OCI-LY3 (cell line): ENCODE measurements around the gene CP.

Experiments used
- EZH2phosphoT487 ChIP-seq: fragments of 200-600 bp; shearing (Covaris generic); IDR thresholded peaks from 2 replicates; pipeline ENCODE4 v1.6.1; 2018; ENCODE audit warnings: antibody characterized with exemption, mixed run types, low read depth
- TF ChIP-seq, protein P1 (sequence below): fragments of 200-600, 300-600 bp; sonication (generic); IDR thresholded peaks from 2 replicates; pipeline ENCODE4 v1.5.1; 2014; ENCODE audit warnings: antibody characterized with exemption, low read length, low read depth

DNA sequence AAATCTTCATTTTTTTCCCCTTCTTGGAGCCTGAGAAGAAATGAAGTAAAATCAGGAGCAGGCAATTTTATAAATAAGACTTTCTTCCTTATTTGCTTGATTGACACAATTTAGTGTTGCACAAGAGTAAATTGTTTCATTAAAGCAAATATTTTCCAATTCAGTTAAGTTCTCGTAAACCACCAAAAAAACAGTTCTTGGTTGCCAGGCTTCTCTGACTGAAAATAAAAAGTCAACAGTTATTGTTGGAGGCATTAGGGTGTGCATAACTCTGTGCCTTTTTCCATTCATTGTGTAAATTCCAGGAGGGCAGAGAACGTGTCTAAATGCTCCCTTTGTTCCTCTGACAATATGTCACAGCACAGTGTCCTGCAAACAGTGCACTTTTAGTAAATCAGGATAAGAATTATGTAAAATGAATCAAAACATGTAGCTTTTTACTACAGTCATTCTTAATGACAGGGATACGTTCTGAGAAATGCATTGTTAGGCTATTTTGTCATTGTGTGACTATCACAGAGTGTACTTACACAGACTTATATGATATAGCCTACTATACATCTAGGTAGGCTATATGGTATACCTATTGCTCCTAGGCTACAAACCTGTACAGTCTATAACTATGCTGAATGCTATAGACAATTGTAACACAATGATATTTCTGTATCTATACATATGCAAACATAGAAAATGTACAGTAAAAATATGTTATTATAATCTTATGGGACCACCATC, at the start of gene CP:
- TF ChIP-seq, protein P1, sequence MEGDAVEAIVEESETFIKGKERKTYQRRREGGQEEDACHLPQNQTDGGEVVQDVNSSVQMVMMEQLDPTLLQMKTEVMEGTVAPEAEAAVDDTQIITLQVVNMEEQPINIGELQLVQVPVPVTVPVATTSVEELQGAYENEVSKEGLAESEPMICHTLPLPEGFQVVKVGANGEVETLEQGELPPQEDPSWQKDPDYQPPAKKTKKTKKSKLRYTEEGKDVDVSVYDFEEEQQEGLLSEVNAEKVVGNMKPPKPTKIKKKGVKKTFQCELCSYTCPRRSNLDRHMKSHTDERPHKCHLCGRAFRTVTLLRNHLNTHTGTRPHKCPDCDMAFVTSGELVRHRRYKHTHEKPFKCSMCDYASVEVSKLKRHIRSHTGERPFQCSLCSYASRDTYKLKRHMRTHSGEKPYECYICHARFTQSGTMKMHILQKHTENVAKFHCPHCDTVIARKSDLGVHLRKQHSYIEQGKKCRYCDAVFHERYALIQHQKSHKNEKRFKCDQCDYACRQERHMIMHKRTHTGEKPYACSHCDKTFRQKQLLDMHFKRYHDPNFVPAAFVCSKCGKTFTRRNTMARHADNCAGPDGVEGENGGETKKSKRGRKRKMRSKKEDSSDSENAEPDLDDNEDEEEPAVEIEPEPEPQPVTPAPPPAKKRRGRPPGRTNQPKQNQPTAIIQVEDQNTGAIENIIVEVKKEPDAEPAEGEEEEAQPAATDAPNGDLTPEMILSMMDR, result no peak
- TF ChIP-seq EZH2phosphoT487, result no peak
